GM12878 (cell line): ENCODE results near the gene NFYB. TPM values are rescaled to one million over a fixed set of nuclear protein-coding genes. Genes with fewer than 3 reads are reported as not detected.

Experiments
- ATAC-seq: fragments of 200-7000 bp; cut with Tn5 transposase; 3 replicates; pipeline ENCODE4 v1.9.1; 2020; ENCODE audit warnings: mild to moderate bottlenecking, moderate library complexity
- BruUV-seq: library from RNA; stranded (reverse); fragments of 400-500 nt; replicated peaks from 2 replicates; lab custom pipeline; 2021; lab: Mats Ljungman, UMichigan
- CTCF ChIA-PET: fragments of 300-600 bp; sonication (Branson Sonifier 250); formaldehyde crosslinking; extraction: SDS; loops from one replicate; lab custom pipeline; 2021; ENCODE audit warnings: inconsistent platforms; lab: Yijun Ruan, JAX
- POLR2A ChIA-PET: fragments of 350-600 bp; formaldehyde crosslinking; extraction: SDS; loops from one replicate; lab custom pipeline; 2021; ENCODE audit warnings: inconsistent platforms; lab: Charles Lee
- RAD21 ChIA-PET: fragments of 300-600 bp; sonication (Branson Sonifier 250); formaldehyde crosslinking; loops from one replicate; lab custom pipeline; 2023; ENCODE audit warnings: antibody characterized with exemption; ENCODE audit not compliant: unreplicated experiment; lab: Charles Lee
- SMC1A ChIA-PET: fragments of 300-600 bp; sonication (Branson Sonifier 250); formaldehyde crosslinking; loops from one replicate; lab custom pipeline; 2023; ENCODE audit not compliant: unreplicated experiment, uncharacterized antibody; lab: Charles Lee
- DNase-seq: peaks from one replicate; pipeline ENCODE4 v3.0.0-alpha.2; 2011; ENCODE audit warnings: low read depth, low spot score
- FAIRE-seq: peaks from 3 replicates; lab custom pipeline; 2011; peaks lifted over from hg19 to GRCh38; lab: Jason Lieb, UNC
- H2AFZ ChIP-seq: 2 replicates; pipeline ENCODE4 v1.6.0; 2011; ENCODE audit warnings: low read depth, low read length, control low read depth; ENCODE audit not compliant: control insufficient read depth
- H3K27ac ChIP-seq: 2 replicates; pipeline ENCODE4 v1.5.1; 2011; ENCODE audit warnings: control low read depth; ENCODE audit not compliant: control insufficient read depth, insufficient read depth
- H3K27me3 ChIP-seq, 2 experiments: replicated peaks in 1 of 2; 2 replicates each; pipeline versions ENCODE4 v1.6.0 to v1.6.1; 2011; ENCODE audit warnings: low read length in 1 of 2; ENCODE audit not compliant: control insufficient read depth in 2 of 2, insufficient read depth in 2 of 2
- H3K36me3 ChIP-seq, 2 experiments: 2 replicates each; pipeline ENCODE4 v1.5.1; 2011; ENCODE audit warnings: low read length in 1 of 2; ENCODE audit not compliant: control insufficient read depth in 2 of 2, insufficient read depth in 2 of 2
- H3K4me1 ChIP-seq: 2 replicates; pipeline ENCODE4 v1.6.1; 2011; ENCODE audit warnings: mild to moderate bottlenecking, low read length, moderate library complexity, mixed read lengths; ENCODE audit not compliant: control insufficient read depth, insufficient read depth
- H3K4me2 ChIP-seq: 2 replicates; pipeline ENCODE4 v1.6.0; 2011; ENCODE audit warnings: control low read depth; ENCODE audit not compliant: control insufficient read depth, insufficient read depth
- H3K4me3 ChIP-seq: fragments of 200-600 bp; sonication (generic); 2 replicates; pipeline ENCODE4 v1.5.1; 2016
- H3K79me2 ChIP-seq: 2 replicates; pipeline ENCODE4 v1.6.0; 2011; ENCODE audit warnings: low read length; ENCODE audit not compliant: control insufficient read depth, insufficient read depth
- H3K9ac ChIP-seq: 2 replicates; pipeline ENCODE4 v1.8.0; 2011; ENCODE audit warnings: low read length, control low read depth, mixed read lengths; ENCODE audit not compliant: control insufficient read depth, insufficient read depth
- H3K9me3 ChIP-seq: replicated peaks from 3 replicates; pipeline ENCODE4 v1.5.1; 2011; ENCODE audit warnings: mild to moderate bottlenecking, low read length; ENCODE audit not compliant: control insufficient read depth, insufficient read depth
- H4K20me1 ChIP-seq: 2 replicates; pipeline ENCODE4 v1.6.0; 2011; ENCODE audit not compliant: control insufficient read depth, insufficient read depth
- ATF7 ChIP-seq: fragments of 450-650 bp; IDR thresholded peaks from 2 replicates; pipeline ENCODE4 v1.6.1; 2016; ENCODE audit warnings: low read depth, mild to moderate bottlenecking
- BHLHE40 ChIP-seq, 2 experiments: fragments of 450-650 bp in 1 of 2; IDR thresholded peaks; 2 replicates each; pipeline ENCODE4 v1.6.1; 2011 to 2017; ENCODE audit warnings: low read depth in 2 of 2, borderline replicate concordance in 1 of 2, improper control_type of control experiment in 1 of 2, low read length in 1 of 2, mild to moderate bottlenecking in 1 of 2
- CBX5 ChIP-seq: sonication (generic); IDR thresholded peaks from 2 replicates; pipeline ENCODE4 v1.6.1; 2016; ENCODE audit warnings: low read depth, moderate library complexity, mild to moderate bottlenecking, inconsistent platforms
- FOXK2 ChIP-seq: fragments of 450-650 bp; IDR thresholded peaks from 2 replicates; pipeline ENCODE4 v1.6.1; 2017; ENCODE audit warnings: mild to moderate bottlenecking, moderate library complexity
- GATAD2B ChIP-seq: fragments of 450-650 bp; conservative IDR thresholded peaks from 2 replicates; pipeline ENCODE4 v1.6.1; 2017; ENCODE audit warnings: low read depth, mild to moderate bottlenecking, moderate library complexity
- HDAC2 ChIP-seq: fragments of 200-600 bp; sonication (generic); IDR thresholded peaks from 2 replicates; pipeline ENCODE4 v1.6.1; 2017
- NR2C1 ChIP-seq: fragments of 450-650 bp; IDR thresholded peaks from 2 replicates; pipeline ENCODE4 v1.6.1; 2017; ENCODE audit warnings: antibody characterized with exemption, mild to moderate bottlenecking, moderate library complexity
- RBBP5 ChIP-seq: fragments of 200-600 bp; sonication (generic); conservative IDR thresholded peaks from 2 replicates; pipeline ENCODE4 v1.6.1; 2016
- RELB ChIP-seq: fragments of 450-650 bp; IDR thresholded peaks from 2 replicates; pipeline ENCODE4 v1.6.1; 2017; ENCODE audit warnings: low read depth, mild to moderate bottlenecking, moderate library complexity
- SIX5 ChIP-seq: IDR thresholded peaks from 2 replicates; pipeline ENCODE4 v1.6.1; 2011; ENCODE audit warnings: mild to moderate bottlenecking, low read depth, low read length, moderate library complexity; ENCODE audit not compliant: severe bottlenecking
- SMAD1 ChIP-seq: fragments of 450-650 bp; IDR thresholded peaks from 2 replicates; pipeline ENCODE4 v1.6.1; 2018; ENCODE audit warnings: mild to moderate bottlenecking, low read depth; ENCODE audit not compliant: partially characterized antibody
- SUZ12 ChIP-seq: fragments of 200-600 bp; sonication (generic); IDR thresholded peaks from one replicate; pipeline ENCODE4 v1.6.1; 2018; ENCODE audit warnings: antibody characterized with exemption, mild to moderate bottlenecking; ENCODE audit not compliant: unreplicated experiment
- TCF3 ChIP-seq: IDR thresholded peaks from 2 replicates; pipeline ENCODE4 v1.6.1; 2012; ENCODE audit warnings: low read depth, mild to moderate bottlenecking, low read length, borderline replicate concordance; ENCODE audit not compliant: insufficient read depth
- ZBED1 ChIP-seq: IDR thresholded peaks from 2 replicates; pipeline ENCODE4 v1.6.1; 2016; ENCODE audit warnings: borderline replicate concordance
- ZNF384 ChIP-seq: IDR thresholded peaks from 2 replicates; pipeline ENCODE4 v1.6.1; 2012; ENCODE audit warnings: low read depth, mild to moderate bottlenecking, low read length, improper control_type of control experiment, borderline replicate concordance
- ZNF687 ChIP-seq: fragments of 450-650 bp; IDR thresholded peaks from 2 replicates; pipeline ENCODE4 v1.6.1; 2017; ENCODE audit warnings: mild to moderate bottlenecking, moderate library complexity
- WGBS: methylation state at CpG from one replicate; pipeline ENCODE4 v1.1.6; 2016; ENCODE audit warnings: low lambda C conversion rate; ENCODE audit not compliant: insufficient replicate concordance, insufficient coverage; ENCODE audit errors: missing lambda C conversion rate; 5-methylcytosine and 5-hydroxymethylcytosine counted together
- in situ Hi-C: fragments of 300-500 bp; cut with MboI; formaldehyde crosslinking; loops from 9 replicates; pipeline ENCODE4 v1.14.3; 2018; ENCODE audit warnings: mixed read lengths
- intact Hi-C: fragments of 100-400 bp; cut with micrococcal nuclease; formaldehyde crosslinking; loops from one replicate; pipeline ENCODE4 v1.14.2; 2022; ENCODE audit not compliant: unreplicated experiment
- polyA plus RNA-seq, 11 experiments: library from polyadenylated mRNA; depleted of rRNA in 4 of 11; unstranded in 6 of 11; stranded (reverse) in 5 of 11; fragments of >200 nt; fragmentation: Nextera tagmentation in 4 of 11; fragmentation: Illumina TruSeq in 1 of 11; extraction: Ambion mirVana in 4 of 11; extraction: Trizol in 1 of 11; gene quantifications; 1 replicate in 1 of 11; 2 replicates in 10 of 11; pipeline versions ENCODE4 v1.2.1 to v1.2.3, GENCODE V29; 2011 to 2016; ENCODE audit warnings: inconsistent platforms in 2 of 11, missing spikeins in 2 of 11, low read depth in 1 of 11
- total RNA-seq, 4 experiments: library from RNA; depleted of rRNA in 3 of 4; stranded (reverse); fragments of >200 nt in 3 of 4; fragmentation: Illumina TruSeq in 1 of 4; extraction: Trizol in 1 of 4; gene quantifications; 2 replicates each; pipeline versions ENCODE4 v1.2.1 to v1.2.3, GENCODE V29; 2013 to 2021

NFYB gene
- total and polyA plus RNA-seq, 10 of the 15 experiments (the other 5 are each of a cell fraction or from before 2014, with no cell fraction given), result 13.8 to 42.3 (median 28.2) TPM

- TF ChIP-seq SMAD1 (no peak), NR2C1 (no peak), BHLHE40 (IDR thresholded peaks at IDR 0.05; ENCODE audit: borderline replicate concordance in 1 of 2, low read depth in 2 of 2, low read length in 1 of 2) (no peak), FOXK2 (no peak), RBBP5 (no peak), HDAC2 (no peak), RELB (no peak), SIX5 (no peak), GATAD2B (no peak), SUZ12 (no peak)
- TF ChIP-seq, all 136 proteins: peak for 0
Observed at GRCh38 chr12:104133321-104133720, 4.7 kb downstream of the NFYB start (continued).

- H3K4me2 ChIP-seq, result no peak overlapping the region
- 97% methylated on average over 7 of the region's 7 CpGs for WGBS
- no peak overlapping the region for H3K4me3 ChIP-seq
- H3K27ac ChIP-seq, result no peak overlapping the region
- peaks cover 0 to 9% of the 10 kb centered on the region in 2 experiments; a peak in 2 of 4 replicates for H3K36me3 ChIP-seq
- H2AFZ ChIP-seq, result no peak overlapping the region
- no peaks in the 10 kb centered on the region for H4K20me1 ChIP-seq
- no peak for FAIRE-seq
- ChIA-PET SMC1A (interaction anchor here (0.9 to 2.1 kb wide), 4 partner anchors 11 to 196 kb away, joined by 3 to 8 read pairs (median 4); no protein-coding TSS in a partner anchor), CTCF (interaction anchor here (1.0 to 3.1 kb wide), 2 partner anchors 23 to 251 kb away, joined by 3 to 17 read pairs; no protein-coding TSS in a partner anchor)
- DNase-seq, result no peak
- intact Hi-C loops (loop anchor here (5.0 kb wide), 1 partner anchor 155 kb away; no protein-coding TSS in a partner anchor), in situ Hi-C loops (no loop called here)
- BruUV-seq, result no TSS peak
- peaks cover 6% of the 10 kb centered on the region; the same call in 1 of the 2 replicates for H3K4me1 ChIP-seq
- ATAC-seq, result no peak; the same call in 2 of the 3 replicates
- TF ChIP-seq ZNF384, result no peak
- TF ChIP-seq TCF3, result no peak
- no peak for TF ChIP-seq CBX5
- no peak for TF ChIP-seq ZBED1
- TF ChIP-seq ZNF687, result no peak
- no peak for TF ChIP-seq ATF7
- TF ChIP-seq, all 136 proteins: peak for 0
- Histone ChIP-seq H3K27me3 (no peaks in the 10 kb centered on the region), H3K79me2 (peaks cover 27% of the 10 kb centered on the region), H3K9ac (no peak overlapping the region), H3K9me3 (no peaks in the 10 kb centered on the region)
- ChIA-PET RAD21 (no interaction called here), POLR2A (no interaction called here)
Observed at GRCh38 chr12:104132351-104132956, 5.6 kb downstream of the NFYB start.
